A549 (cell line): Measurements from ENCODE around the gene HOXC10.

Experiments used
- CHD2 ChIP-seq: fragments of 150-350 bp; IDR thresholded peaks from 2 replicates; pipeline ENCODE4 v1.6.1; 2014; ENCODE audit warnings: low read length; ENCODE audit not compliant: partially characterized antibody
- EP300 ChIP-seq, 2 experiments: fragments of >200 bp; sonication (Bioruptor Twin); formaldehyde crosslinking; IDR thresholded peaks; 2 replicates in 1 of 2; 3 replicates in 1 of 2; pipeline ENCODE4 v1.6.1; 2016 to 2017
- JUN ChIP-seq, 2 experiments: fragments of >200 bp; sonication (Bioruptor Twin); formaldehyde crosslinking; IDR thresholded peaks; 2 replicates in 1 of 2; 3 replicates in 1 of 2; pipeline ENCODE4 v1.6.1; 2016 to 2017
- MAFK ChIP-seq: fragments of 450-650 bp; IDR thresholded peaks from 2 replicates; pipeline ENCODE4 v1.6.1; 2014; ENCODE audit not compliant: partially characterized antibody
- MAX ChIP-seq: IDR thresholded peaks from 2 replicates; pipeline ENCODE4 v1.6.1; 2012
- MAZ ChIP-seq: fragments of 150-350 bp; IDR thresholded peaks from 2 replicates; pipeline ENCODE4 v1.6.1; 2014; ENCODE audit warnings: antibody characterized with exemption, low read depth, low read length, borderline replicate concordance
- POLR2A ChIP-seq: IDR thresholded peaks from 2 replicates; pipeline ENCODE4 v1.6.1; 2012; ENCODE audit warnings: mild to moderate bottlenecking, low read length
- RAD21 ChIP-seq, 2 experiments: fragments of >200 bp in 1 of 2; sonication (Bioruptor Twin) in 1 of 2; formaldehyde crosslinking in 1 of 2; IDR thresholded peaks in 1 of 2; conservative IDR thresholded peaks in 1 of 2; 2 replicates in 1 of 2; 3 replicates in 1 of 2; pipeline ENCODE4 v1.6.1; 2012 to 2018; ENCODE audit warnings: inconsistent platforms in 1 of 2
- RCOR1 ChIP-seq: fragments of 150-350 bp; IDR thresholded peaks from 2 replicates; pipeline ENCODE4 v1.6.1; 2014; ENCODE audit warnings: antibody characterized with exemption, low read length, low read depth
- SMC3 ChIP-seq: fragments of >200 bp; sonication (Bioruptor Twin); formaldehyde crosslinking; IDR thresholded peaks from 3 replicates; pipeline ENCODE4 v1.6.1; 2018; ENCODE audit warnings: inconsistent platforms
- TF ChIP-seq, protein P1 (sequence below): fragments of >200 bp; sonication (Bioruptor Twin); formaldehyde crosslinking; IDR thresholded peaks from 3 replicates; pipeline ENCODE4 v1.5.1; 2016
- TF ChIP-seq, protein P2 (sequence below): fragments of 450-650 bp; IDR thresholded peaks from 2 replicates; pipeline ENCODE4 v1.6.1; 2014; ENCODE audit warnings: antibody characterized with exemption

DNA sequence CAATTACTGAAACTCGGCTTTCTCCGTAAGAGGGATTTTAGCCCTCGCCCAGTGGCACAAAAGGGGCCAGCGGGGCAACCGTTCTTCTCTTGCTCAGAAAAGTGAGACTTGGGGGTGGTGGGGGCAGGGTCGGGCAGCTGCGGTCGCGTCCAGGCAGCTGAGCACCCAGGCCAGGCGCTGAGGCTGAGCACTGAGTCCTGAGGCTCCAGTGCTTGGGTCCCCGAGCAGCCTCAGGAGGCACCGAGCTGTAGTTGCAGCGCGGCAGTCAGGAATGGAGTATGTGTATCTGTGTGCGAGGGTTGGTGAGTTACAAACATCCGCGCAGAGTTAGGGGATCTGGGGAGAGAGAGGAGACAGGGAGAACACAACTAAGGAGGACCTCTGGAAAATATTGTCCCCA, 39.2 kb downstream of the HOXC10 start:
- TF ChIP-seq, protein P1, sequence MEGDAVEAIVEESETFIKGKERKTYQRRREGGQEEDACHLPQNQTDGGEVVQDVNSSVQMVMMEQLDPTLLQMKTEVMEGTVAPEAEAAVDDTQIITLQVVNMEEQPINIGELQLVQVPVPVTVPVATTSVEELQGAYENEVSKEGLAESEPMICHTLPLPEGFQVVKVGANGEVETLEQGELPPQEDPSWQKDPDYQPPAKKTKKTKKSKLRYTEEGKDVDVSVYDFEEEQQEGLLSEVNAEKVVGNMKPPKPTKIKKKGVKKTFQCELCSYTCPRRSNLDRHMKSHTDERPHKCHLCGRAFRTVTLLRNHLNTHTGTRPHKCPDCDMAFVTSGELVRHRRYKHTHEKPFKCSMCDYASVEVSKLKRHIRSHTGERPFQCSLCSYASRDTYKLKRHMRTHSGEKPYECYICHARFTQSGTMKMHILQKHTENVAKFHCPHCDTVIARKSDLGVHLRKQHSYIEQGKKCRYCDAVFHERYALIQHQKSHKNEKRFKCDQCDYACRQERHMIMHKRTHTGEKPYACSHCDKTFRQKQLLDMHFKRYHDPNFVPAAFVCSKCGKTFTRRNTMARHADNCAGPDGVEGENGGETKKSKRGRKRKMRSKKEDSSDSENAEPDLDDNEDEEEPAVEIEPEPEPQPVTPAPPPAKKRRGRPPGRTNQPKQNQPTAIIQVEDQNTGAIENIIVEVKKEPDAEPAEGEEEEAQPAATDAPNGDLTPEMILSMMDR = no peak
- TF ChIP-seq SMC3 (no peak), MAX (no peak), RCOR1 (no peak), EP300 (IDR thresholded peaks at IDR 0.05) (no peak), POLR2A (no peak), MAFK (no peak), CHD2 (no peak), MAZ (no peak), JUN (IDR thresholded peaks at IDR 0.05) (no peak), RAD21 (conservative IDR thresholded peaks at IDR 0.05 in 1 of 2, IDR thresholded peaks at IDR 0.05 in 1 of 2) (no peak)
- TF ChIP-seq, protein P2, sequence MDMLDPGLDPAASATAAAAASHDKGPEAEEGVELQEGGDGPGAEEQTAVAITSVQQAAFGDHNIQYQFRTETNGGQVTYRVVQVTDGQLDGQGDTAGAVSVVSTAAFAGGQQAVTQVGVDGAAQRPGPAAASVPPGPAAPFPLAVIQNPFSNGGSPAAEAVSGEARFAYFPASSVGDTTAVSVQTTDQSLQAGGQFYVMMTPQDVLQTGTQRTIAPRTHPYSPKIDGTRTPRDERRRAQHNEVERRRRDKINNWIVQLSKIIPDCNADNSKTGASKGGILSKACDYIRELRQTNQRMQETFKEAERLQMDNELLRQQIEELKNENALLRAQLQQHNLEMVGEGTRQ = no peak
